Suprapubic skin (tissue), 4 donors: ENCODE data around the gene PNMA6E. TPM values are rescaled to one million over a fixed set of nuclear protein-coding genes. Genes with fewer than 3 reads are reported as not detected.
"Not testable (repeated sequence)": the region's sequence is repeated elsewhere in the genome, so short reads cannot be mapped to it uniquely, and the experiment has no call there.

Experiments used
- DNase-seq, 2 donors: peaks; one replicate each; pipeline ENCODE4 v3.0.0-alpha.2; 2019; ENCODE audit warnings: low spot score in 2 of 2
- H3K27ac ChIP-seq: fragments of 200-600 bp; sonication (generic); one replicate; pipeline ENCODE4 v1.5.1; 2019
- H3K27me3 ChIP-seq: fragments of 200-600 bp; sonication (generic); one replicate; pipeline ENCODE4 v1.5.1; 2019
- H3K36me3 ChIP-seq: fragments of 200-600 bp; sonication (generic); one replicate; pipeline ENCODE4 v1.5.1; 2019
- H3K4me1 ChIP-seq: fragments of 200-600 bp; sonication (generic); one replicate; pipeline ENCODE4 v1.5.1; 2019
- H3K4me3 ChIP-seq: fragments of 200-600 bp; sonication (generic); one replicate; pipeline ENCODE4 v1.5.1; 2019; ENCODE audit warnings: mild to moderate bottlenecking
- H3K9me3 ChIP-seq: fragments of 200-600 bp; sonication (generic); one replicate; pipeline ENCODE4 v1.5.1; 2019
- CTCF ChIP-seq, 2 donors: fragments of 200-600 bp in 1 of 2; fragments of 450-650 bp in 1 of 2; sonication (generic) in 1 of 2; IDR thresholded peaks; one replicate each; pipeline ENCODE4 v1.5.1; 2016 to 2019; ENCODE audit warnings: antibody characterized with exemption in 2 of 2, mild to moderate bottlenecking in 1 of 2, moderate library complexity in 1 of 2
- EP300 ChIP-seq: sonication (generic); formaldehyde crosslinking; IDR thresholded peaks from one replicate; pipeline ENCODE4 v1.6.1; 2017; ENCODE audit warnings: antibody characterized with exemption
- POLR2A ChIP-seq, 2 donors: fragments of 450-650 bp; IDR thresholded peaks; one replicate each; pipeline ENCODE4 v1.6.1; 2017; ENCODE audit warnings: antibody characterized with exemption in 2 of 2, mild to moderate bottlenecking in 2 of 2, moderate library complexity in 2 of 2
- POLR2AphosphoS5 ChIP-seq, 3 donors: sonication (generic); formaldehyde crosslinking; IDR thresholded peaks; one replicate each; pipeline ENCODE4 v1.6.1; 2017; ENCODE audit warnings: antibody characterized with exemption in 3 of 3
- WGBS: methylation state at CpG from one replicate; pipeline ENCODE4 v1.1.5; 2018; 5-methylcytosine and 5-hydroxymethylcytosine counted together
- total RNA-seq, 4 donors: library from RNA; depleted of rRNA; stranded (reverse); fragments of >200 nt; gene quantifications; one replicate each; pipeline ENCODE4 v1.1.0, GENCODE V29; 2016

The PNMA6E gene
- total RNA-seq, 4 donors from 2014 or later = 0.29 TPM; not detected in 3

- no peak overlapping the region for H3K4me3 ChIP-seq
- TF ChIP-seq POLR2AphosphoS5 (IDR thresholded peaks at IDR 0.05) (no peak), EP300 (no peak), CTCF (IDR thresholded peaks at IDR 0.05) (no peak), POLR2A (IDR thresholded peaks at IDR 0.05) (no peak)
- no peaks in the 10 kb centered on the region for H3K27me3 ChIP-seq
- no peaks in the 10 kb centered on the region for H3K36me3 ChIP-seq
- no peaks in the 10 kb centered on the region for H3K9me3 ChIP-seq
- DNase-seq = no peak
- peaks cover 18% of the 10 kb centered on the region for H3K4me1 ChIP-seq
- no peak overlapping the region for H3K27ac ChIP-seq
- WGBS = 70% methylated on average over 2 of the region's 3 CpGs
These were observed 6.6 kb upstream of the PNMA6E start for GRCh38 chrX:153407736-153408135.

GRCh38 chrX:153406903-153407302 lies 5.8 kb upstream of the PNMA6E start:
- no peak for DNase-seq

GRCh38 chrX:153406011-153406410 lies 4.9 kb upstream of the PNMA6E start:
- Histone ChIP-seq H3K36me3 (no peaks in the 10 kb centered on the region), H3K9me3 (no peaks in the 10 kb centered on the region), H3K27me3 (no peaks in the 10 kb centered on the region), H3K4me3 (no peak overlapping the region), H3K27ac (no peak overlapping the region), H3K4me1 (peaks cover under 1% of the 10 kb centered on the region)
- 87% methylated on average over 7 of the region's 9 CpGs for WGBS
- DNase-seq = no peak
- TF ChIP-seq CTCF (IDR thresholded peaks at IDR 0.05) (no peak), EP300 (no peak), POLR2A (IDR thresholded peaks at IDR 0.05) (no peak), POLR2AphosphoS5 (IDR thresholded peaks at IDR 0.05) (no peak)

More at GRCh38 chrX:153406903-153407302, 5.8 kb upstream of the PNMA6E start:
- H3K9me3 ChIP-seq = no peaks in the 10 kb centered on the region
- no peak overlapping the region for H3K27ac ChIP-seq
- H3K4me3 ChIP-seq = no peak overlapping the region
- no peaks in the 10 kb centered on the region for H3K27me3 ChIP-seq
- H3K36me3 ChIP-seq = no peaks in the 10 kb centered on the region
- TF ChIP-seq POLR2A (IDR thresholded peaks at IDR 0.05) (no peak), POLR2AphosphoS5 (IDR thresholded peaks at IDR 0.05) (no peak), EP300 (no peak), CTCF (IDR thresholded peaks at IDR 0.05) (no peak)
- 54% methylated on average over 5 of the region's 7 CpGs for WGBS
- H3K4me1 ChIP-seq = peaks cover 10% of the 10 kb centered on the region

GRCh38 chrX:153405426-153405825 lies 4.3 kb upstream of the PNMA6E start:
- no peaks in the 10 kb centered on the region for H3K9me3 ChIP-seq
- no peaks in the 10 kb centered on the region for H3K27me3 ChIP-seq
- TF ChIP-seq POLR2A (IDR thresholded peaks at IDR 0.05) (no peak), CTCF (IDR thresholded peaks at IDR 0.05) (no peak)
- DNase-seq = no peak
- no peak overlapping the region for H3K27ac ChIP-seq
- H3K4me3 ChIP-seq = no peak overlapping the region
- WGBS = 52% methylated on average over 5 of the region's 5 CpGs
- H3K4me1 ChIP-seq = no peaks in the 10 kb centered on the region
- H3K36me3 ChIP-seq = no peaks in the 10 kb centered on the region

GRCh38 chrX:153404333-153404732 lies 3.2 kb upstream of the PNMA6E start:
- not testable (repeated sequence) for DNase-seq, H3K27ac ChIP-seq, H3K27me3 ChIP-seq, H3K4me3 ChIP-seq, H3K36me3 ChIP-seq, H3K4me1 ChIP-seq, H3K9me3 ChIP-seq
- WGBS = 76% methylated on average over 5 of the region's 5 CpGs
